AG04449 (cell line): ENCODE results near the gene BEX5.
"Not testable (repeated sequence)": the region's sequence is repeated elsewhere in the genome, so short reads cannot be mapped to it uniquely, and the experiment has no call there.

ENCODE experiments used
- CTCF ChIA-PET: fragments of 350-600 bp; formaldehyde crosslinking; extraction: SDS; loops from one replicate; lab custom pipeline; 2021; ENCODE audit warnings: antibody characterized with exemption; lab: Yijun Ruan, JAX
- POLR2A ChIA-PET: fragments of 400-600, 350-600 bp; formaldehyde crosslinking; extraction: SDS; loops from one replicate; lab custom pipeline; 2020; ENCODE audit warnings: antibody characterized with exemption, inconsistent platforms; lab: Yijun Ruan, JAX
- DNase-seq: peaks from one replicate; pipeline ENCODE4 v3.0.0-alpha.2; 2010; ENCODE audit warnings: low read depth, low spot score
- H3K4me3 ChIP-seq: 2 replicates; pipeline ENCODE4 v1.5.1; 2011; ENCODE audit warnings: low read depth, mild to moderate bottlenecking, control low read depth, low read length
- TF ChIP-seq, protein P1 (sequence below): IDR thresholded peaks from one replicate; pipeline ENCODE4 v1.5.1; 2011; ENCODE audit warnings: mild to moderate bottlenecking, moderate library complexity, low read length, control low read depth, inconsistent platforms; ENCODE audit not compliant: insufficient read depth; ENCODE audit errors: missing control alignments

The BEX5 gene

DNA sequence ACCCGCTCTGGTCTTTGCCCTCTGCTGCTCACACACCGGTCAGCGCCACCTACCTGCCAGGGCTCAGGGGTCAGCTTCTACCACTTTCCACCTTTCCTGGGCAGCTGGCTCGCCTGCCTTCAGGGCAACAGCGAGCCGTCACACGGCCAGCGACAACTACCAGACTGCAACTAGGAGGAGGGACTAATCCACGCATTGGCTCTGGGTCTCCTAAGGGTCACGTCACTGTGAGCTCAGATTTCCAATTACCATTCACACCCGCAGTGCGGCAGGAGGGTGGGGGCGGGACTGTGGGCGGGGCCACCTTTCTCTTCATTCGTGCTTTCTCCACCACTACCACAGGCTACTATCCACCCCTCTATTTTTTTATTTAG lies at the start of gene BEX5:
Gene BEX5, minus strand, starts transcription at position 172 of the 374 bp plus-strand sequence. CDS start 1,712 bp downstream, outside the sequence.
- ChIA-PET POLR2A (no interaction called here), CTCF (no interaction called here)
- no peak for DNase-seq
- TF ChIP-seq, protein P1, sequence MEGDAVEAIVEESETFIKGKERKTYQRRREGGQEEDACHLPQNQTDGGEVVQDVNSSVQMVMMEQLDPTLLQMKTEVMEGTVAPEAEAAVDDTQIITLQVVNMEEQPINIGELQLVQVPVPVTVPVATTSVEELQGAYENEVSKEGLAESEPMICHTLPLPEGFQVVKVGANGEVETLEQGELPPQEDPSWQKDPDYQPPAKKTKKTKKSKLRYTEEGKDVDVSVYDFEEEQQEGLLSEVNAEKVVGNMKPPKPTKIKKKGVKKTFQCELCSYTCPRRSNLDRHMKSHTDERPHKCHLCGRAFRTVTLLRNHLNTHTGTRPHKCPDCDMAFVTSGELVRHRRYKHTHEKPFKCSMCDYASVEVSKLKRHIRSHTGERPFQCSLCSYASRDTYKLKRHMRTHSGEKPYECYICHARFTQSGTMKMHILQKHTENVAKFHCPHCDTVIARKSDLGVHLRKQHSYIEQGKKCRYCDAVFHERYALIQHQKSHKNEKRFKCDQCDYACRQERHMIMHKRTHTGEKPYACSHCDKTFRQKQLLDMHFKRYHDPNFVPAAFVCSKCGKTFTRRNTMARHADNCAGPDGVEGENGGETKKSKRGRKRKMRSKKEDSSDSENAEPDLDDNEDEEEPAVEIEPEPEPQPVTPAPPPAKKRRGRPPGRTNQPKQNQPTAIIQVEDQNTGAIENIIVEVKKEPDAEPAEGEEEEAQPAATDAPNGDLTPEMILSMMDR, result no peak
- H3K4me3 ChIP-seq, result peak within 1 kb of the TSS; percentile 44

DNA sequence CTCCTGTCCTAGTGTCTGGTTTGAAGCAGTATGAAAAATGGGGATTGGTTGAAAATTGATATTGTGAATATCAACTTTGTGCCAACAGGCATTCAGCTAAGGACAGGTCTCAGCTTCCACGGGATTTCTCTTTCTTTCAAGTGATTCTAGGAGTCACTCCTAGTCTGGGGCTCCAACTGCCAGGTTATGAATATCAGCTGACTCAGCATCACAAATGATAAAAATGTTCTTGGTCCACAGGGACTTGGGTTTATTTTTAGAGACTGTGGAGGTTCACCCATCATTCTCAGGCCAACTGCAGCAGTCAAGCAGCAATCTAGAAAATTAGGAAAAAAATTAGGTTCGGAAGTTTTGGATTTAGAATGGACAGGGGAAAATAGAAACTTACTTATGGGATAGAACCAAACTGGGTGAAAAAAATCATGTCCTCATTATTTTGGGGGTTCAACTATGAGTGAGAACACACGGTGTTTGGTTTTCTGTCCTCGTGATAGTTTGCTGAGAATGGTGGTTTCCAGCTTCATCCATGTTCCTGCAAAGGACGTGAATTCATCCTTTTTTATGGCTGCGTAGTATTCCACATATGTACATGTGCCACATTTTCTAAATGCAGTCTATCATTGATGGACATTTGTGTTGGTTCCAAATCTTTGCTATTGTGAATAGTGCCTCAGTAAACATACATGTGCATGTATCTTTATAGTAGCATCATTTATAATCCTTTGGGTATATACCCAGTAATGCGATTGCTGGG lies 30.4 kb upstream of the BEX5 start:
- no peak for DNase-seq
- POLR2A ChIA-PET, result no interaction called here
- TF ChIP-seq, protein P1, result no peak
- no peak overlapping the region for H3K4me3 ChIP-seq
- CTCF ChIA-PET, result no interaction called here

DNA sequence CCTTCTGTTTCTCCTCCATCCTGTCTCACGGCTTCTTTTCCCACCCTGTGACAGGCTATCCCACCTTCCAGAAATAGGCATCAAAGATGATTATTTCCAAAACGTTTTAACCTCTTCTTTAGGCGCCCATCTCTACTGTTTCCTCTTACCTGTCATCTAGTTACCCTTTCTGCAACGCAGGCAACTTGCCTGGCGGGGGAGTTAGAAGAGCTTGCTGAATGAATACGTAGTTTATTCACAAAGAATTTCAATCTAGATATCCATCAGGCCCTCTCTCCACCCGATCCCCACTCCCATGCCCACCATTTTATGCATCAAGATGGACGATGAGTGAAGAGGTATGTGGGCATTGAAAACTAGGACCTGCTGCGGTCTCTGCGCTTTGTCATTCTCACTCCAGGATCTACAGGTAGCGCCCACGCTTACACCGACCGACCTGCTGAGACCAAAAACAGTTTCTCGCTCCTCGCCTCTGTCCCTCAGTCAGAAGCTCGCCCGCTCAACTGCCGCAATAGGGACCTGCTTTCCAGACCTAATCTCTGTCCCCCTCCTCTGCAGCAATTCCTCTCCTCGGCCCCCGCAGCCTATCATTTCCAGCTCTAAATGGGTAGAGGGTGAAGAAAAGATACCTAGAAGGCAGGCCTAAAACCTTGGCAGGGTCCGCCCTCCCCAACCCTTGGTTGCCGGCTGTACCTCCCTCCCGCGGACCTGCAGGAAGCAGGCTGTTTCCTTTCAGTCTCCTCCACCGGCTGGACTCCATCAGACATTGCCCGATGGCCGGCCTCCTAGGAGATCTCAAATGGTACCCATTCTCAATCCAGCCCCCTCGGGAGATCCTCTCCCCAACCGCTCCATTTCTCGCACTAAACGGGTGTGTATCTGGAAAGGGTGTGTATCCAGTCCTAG lies 624 bp downstream of the BEX5 start:
- POLR2A ChIA-PET, result no interaction called here
- no peak for DNase-seq

DNA sequence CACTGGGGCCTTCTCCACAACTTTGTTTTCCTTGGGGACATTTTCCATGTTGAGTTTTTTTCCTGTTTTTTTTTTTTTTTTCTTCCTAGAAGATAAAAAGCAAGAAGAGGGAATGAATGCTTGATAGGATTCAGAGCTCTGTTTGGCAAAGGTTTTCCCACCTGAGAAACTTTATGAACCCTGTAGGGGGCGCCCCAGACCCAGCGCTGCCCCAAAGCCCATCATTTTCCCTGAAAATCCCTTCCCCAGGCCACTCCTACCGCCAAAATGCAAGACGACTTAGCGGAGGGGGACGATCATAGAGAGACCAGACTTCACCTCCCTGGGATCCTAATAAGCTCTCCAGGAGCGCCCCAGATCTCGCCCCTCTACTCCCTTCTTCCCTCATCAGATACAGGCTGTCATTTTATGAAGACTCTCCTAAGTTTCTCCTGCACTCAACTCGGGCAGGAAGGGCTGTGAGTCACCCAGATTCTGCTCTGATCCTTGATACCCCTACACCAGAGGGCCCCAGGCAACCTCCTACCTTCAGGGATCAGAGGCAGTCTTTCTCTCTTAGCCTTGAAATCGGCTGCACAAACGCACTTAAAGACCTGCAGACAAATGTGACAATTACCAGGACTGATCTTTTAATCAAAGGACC lies 1.4 kb downstream of the BEX5 start:
- ChIA-PET POLR2A (no interaction called here), CTCF (no interaction called here)
- TF ChIP-seq, protein P1, result no peak
- DNase-seq, result no peak
- H3K4me3 ChIP-seq, result no peak overlapping the region

More for the DNA sequence above, 624 bp downstream of the BEX5 start:
- peak overlapping the region; percentile 44 for H3K4me3 ChIP-seq
- CTCF ChIA-PET, result no interaction called here
- TF ChIP-seq, protein P1, result no peak

DNA sequence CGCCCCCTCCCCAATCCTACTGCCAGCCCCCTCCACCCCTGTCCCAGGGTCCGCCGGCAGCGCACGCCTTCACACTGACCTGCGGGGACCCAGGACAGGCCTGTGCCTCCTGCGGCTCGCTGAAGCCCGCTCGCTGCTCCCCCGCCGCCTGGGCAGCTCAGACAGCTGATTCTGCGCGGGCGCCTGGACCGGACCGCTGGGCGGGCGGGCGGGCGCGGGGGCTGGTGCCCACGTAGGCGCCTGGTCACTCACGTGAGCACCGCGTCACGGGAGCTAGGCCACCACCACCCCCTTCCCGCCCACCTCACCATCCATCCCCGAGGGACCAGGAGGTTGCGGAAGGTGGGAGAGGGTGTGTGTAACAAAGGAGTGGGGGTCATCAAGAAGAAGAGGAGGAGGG lies 13.5 kb downstream of the BEX5 start, which contains the start of gene TCEAL6:
Gene TCEAL6, minus strand, starts transcription at position 208 of the 400 bp plus-strand sequence.
- DNase-seq, CTCF ChIA-PET, H3K4me3 ChIP-seq, POLR2A ChIA-PET: not testable (repeated sequence)

DNA sequence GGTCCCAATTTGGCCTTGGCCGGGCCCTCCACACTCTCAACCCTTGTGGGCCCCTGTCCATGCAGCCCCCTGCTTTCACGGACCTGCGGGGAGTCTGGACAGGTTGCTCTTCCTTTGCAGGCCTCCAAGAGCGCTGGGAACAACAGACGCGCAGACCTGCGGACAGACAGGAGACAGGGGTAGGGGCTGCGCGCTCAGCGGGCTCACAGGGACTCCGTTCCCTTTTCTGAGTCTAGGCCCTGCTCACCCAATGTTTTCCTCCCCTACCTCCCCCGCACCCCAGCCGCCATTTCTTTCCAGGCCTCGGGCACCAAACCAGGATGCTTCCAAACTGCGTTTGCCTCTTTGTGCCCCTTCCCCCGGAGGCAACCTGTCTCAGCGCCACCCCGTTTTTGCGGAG lies 14.1 kb downstream of the BEX5 start:
- CTCF ChIA-PET, H3K4me3 ChIP-seq, POLR2A ChIA-PET, DNase-seq: not testable (repeated sequence)

DNA sequence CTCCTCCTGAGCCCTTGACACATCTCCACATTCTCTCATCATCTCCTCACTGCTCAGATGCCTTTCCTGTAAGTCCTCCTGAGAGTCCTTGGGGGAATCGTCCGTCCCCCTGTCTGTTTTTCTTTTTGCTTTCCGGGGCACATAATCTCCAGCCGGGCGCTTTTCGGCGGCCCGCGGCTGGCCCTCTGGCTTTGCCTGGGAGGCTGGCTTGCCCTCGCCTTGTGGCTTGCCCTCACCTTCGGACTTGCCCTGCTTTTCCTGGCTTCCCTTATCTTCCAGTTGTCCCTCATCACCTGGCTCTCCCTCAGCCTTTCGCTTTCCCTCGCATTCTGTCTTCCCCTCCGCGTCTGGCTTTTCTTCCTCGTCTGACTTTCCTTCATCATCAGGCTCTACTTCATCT lies 14.9 kb downstream of the BEX5 start:
- CTCF ChIA-PET, POLR2A ChIA-PET: not testable (repeated sequence)

More for the DNA sequence above, 14.9 kb downstream of the BEX5 start:
- H3K4me3 ChIP-seq, DNase-seq: not testable (repeated sequence)
